Left ventricle myocardium superior (tissue), 1 donor: ENCODE measurements around the gene SLC28A3. TPM values are rescaled to one million over a fixed set of nuclear protein-coding genes. Genes with fewer than 3 reads are reported as not detected.
A peak's percentile ranks its signal among the peaks of the same experiment; 100 is the strongest.

Experiments
- ATAC-seq: fragments of 200-7000 bp; cut with Tn5 transposase; one replicate; pipeline ENCODE4 v1.9.1; 2020; ENCODE audit warnings: mild to moderate bottlenecking, moderate library complexity
- DNase-seq: peaks from one replicate; pipeline ENCODE4 v3.0.0-alpha.2; 2020
- intact Hi-C: fragments of 100-400 bp; cut with micrococcal nuclease; formaldehyde crosslinking; loops from one replicate; pipeline ENCODE4 v1.11.0; 2022
- total RNA-seq: library from RNA; stranded (reverse); fragmentation: NEBNext Ultra II Directional; extraction: Animal tissue kit (Norgen Biotek cat#: 25700); gene quantifications from one replicate; pipeline ENCODE4 v1.2.1, GENCODE V29; 2021
- donor health status: DM: no; HTN: yes; CAD: no; lungs with severe emphysema.

SLC28A3 gene
- total RNA-seq, 1 donor from 2014 or later: 1.2 TPM

DNA sequence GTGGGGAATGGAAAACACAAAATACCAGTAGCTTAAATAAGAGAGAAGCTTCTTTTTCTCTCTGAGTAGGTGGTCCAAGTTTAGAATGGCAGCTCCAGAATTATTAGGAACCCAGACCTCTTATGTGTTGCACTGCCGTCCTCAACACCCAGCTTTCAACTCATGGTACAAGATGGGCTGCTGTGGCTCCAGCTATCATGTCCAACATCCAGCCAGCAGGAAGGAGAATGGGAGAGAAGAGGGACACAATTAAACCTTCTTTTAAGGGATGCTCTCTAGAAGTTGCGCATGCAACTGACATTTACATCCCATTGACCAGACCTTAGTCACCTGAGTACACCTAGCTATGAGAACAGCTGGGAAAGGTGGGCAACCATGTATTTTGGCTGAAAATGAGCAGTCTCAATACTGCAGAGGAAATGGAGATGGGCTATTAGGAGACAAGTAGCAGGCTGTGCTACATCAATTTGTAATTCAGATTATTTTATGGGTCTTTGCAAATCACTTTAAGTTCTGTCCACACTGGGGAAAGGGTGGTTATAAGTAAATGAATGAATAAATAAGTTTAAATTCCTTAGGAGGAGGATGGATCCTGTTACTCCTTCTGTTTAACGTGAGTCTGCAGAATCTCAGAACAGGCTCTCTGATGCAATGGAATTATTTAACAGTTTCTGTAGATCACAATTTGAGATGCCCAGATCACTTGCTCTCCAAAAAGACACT lies 76.1 kb downstream of the SLC28A3 start:
- intact Hi-C loops: loop anchor here (10.0 kb wide), 1 partner anchor 90 kb away; no protein-coding TSS in a partner anchor
- DNase-seq (no peak), ATAC-seq (no peak)

DNA sequence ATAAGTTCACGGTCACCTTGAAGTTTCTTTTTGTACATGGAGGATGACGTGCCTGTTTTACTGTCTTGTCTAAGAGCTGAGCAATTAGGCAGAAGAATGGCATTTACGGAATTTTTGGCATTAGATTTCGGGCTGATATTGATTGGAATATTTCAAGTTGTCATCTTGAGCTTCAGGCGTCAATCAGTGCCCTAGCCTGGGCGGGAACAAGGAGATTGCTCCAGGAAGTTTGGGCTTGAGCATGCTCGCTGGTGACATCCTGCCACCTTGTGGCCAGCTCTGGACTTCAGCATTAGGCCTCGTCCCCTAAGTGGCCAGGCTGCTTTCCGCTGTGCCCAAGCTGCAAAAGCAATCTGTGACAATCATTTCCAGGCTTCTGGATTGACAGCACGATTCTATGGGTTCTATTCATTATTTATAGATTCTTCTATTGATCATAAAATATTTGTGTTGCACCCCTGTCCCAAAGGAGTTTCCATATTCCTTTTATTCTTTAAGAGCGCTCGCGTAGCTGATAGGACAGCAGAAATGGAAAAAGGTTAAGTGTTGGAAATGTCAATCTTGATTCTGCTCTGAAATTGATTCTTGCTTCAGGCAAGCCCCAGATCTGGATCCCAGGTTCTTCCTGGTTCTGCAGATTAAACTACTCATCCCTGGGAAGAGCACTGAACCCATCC lies 79.3 kb downstream of the SLC28A3 start:
- ATAC-seq: peak; percentile 99
- intact Hi-C loops: loop anchor here (1.0 to 10.0 kb wide), 2 partner anchors 86 to 324 kb away; no protein-coding TSS in a partner anchor
- peak; percentile 90 for DNase-seq

DNA sequence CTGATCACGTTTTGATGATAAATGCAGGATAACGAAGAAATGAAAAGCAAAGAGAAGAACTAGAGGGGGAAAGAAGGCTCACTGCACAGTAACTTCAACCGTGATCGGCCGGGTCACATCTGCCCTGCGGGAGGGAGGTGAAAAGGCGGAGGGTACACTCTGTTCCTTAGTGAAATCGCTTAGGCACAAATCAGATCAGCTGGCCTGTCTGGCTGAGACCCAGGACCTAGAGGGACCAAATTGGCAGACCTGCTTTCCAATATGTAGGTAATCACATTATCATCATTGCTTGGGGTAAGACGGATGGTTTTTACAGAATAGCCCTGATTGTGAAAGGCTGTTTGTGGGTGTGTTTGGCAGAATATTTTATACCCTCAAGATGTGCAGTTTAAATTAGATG lies 82.2 kb downstream of the SLC28A3 start:
- ATAC-seq (no peak), DNase-seq (no peak)
- intact Hi-C loops: no loop called here

DNA sequence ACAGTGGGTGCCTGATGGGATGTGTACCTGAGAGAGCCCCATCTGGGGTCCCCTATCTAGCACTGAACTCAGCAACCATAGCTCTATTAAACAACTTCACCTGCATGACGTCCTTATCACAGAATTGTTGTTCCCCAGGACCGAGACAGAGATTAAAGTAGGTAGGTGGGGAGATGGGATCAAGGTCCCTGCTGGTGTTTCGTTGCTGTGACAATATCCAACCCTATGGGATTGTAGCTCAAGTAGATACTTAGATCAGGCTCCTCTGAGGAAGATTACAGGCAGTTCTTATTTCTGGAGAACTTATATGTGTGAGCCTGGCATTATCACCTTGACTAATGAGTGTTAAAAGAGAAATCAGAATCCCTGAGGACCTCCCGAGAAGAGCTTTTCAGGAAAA lies 84.9 kb downstream of the SLC28A3 start:
- DNase-seq (no peak), ATAC-seq (no peak)
- intact Hi-C loops: no loop called here

DNA sequence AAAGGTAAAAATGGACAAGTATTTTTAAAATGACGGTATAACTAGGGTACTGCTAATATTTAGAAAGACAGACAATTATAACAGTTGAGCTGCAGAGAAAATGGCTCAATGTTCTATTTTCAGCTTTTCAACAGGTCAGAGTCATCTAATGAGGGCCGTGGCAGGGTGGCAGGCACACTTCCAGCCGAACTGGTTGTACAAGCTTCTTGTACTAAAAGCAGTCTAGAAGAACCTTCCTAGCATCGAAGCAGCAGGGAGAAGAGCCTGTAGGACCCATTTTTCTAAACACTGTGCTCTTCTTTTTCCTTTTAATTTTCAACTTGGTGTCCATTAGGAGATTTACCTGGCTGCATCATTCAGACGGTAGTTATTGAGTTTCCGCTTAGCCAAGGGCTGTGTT lies 85.6 kb downstream of the SLC28A3 start:
- intact Hi-C loops: no loop called here
- DNase-seq (peak; percentile 76), ATAC-seq (peak; percentile 75)

DNA sequence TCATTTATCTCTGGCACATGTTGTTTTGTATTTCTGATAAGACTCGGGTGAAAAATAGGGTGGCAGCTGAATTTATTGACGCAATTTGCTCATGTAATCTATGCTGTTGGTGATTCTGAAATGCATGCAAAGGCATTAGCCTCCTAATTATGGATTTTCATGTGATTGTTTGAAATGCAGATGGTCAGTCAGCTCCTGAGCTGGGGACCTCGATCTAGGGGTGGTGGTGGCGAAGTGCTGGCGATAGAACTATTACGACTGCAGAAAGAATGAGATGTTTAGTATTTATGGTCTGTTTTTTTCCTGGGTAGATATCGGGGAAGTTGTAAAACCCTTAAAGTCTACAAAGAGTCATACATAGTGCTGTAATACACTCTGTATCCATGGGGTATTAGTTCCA lies 88.6 kb downstream of the SLC28A3 start:
- intact Hi-C loops: no loop called here
- DNase-seq: no peak
- no peak for ATAC-seq

DNA sequence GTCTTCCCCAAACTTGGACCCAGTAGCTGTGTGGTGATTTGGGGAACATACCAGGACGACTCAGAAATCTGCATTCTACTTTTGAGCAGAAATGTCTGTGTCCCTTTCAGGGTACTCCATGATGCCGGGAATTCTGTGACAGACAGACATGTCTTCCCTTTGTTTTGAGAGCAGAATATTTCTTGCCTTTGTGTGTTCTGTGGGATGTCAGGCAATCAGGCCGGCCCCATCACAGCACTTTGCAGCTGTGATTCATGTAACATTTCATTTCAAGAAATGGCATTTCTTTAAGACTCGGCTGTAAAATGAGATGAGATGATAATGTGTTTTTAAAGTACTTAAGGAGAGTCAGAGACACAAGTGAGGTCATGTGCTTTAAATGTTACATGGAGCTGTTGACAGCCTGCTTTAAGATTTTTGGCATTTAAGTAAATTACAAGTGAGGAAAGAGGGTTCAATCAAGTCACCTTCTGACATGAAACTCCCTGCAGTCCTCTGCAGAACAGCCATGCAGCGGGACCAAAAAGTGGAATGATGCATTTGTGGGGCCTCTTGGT lies 98.7 kb downstream of the SLC28A3 start:
- intact Hi-C loops: no loop called here

DNA sequence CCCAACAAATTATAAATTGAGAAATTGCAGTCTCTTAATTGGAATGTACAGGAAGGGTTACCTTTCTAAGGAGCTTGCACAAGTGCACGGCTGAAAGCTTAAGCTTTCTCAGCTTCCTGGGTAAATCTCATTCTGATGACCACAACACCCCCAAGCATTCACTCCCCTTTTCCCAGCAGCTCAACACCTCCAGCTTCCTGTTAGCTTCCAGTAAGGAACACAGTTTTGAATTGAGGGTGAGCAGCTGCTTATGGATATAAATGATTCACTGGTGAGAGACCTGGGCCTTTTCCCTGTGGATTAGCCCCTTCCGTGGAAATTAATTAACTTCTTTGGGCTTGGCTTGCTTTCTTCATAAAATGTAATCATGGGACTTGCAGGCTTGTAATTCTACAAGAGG lies 101.2 kb downstream of the SLC28A3 start:
- intact Hi-C loops: no loop called here
- ATAC-seq (no peak), DNase-seq (no peak)

More for the DNA sequence above, 98.7 kb downstream of the SLC28A3 start:
- DNase-seq (no peak), ATAC-seq (no peak)

DNA sequence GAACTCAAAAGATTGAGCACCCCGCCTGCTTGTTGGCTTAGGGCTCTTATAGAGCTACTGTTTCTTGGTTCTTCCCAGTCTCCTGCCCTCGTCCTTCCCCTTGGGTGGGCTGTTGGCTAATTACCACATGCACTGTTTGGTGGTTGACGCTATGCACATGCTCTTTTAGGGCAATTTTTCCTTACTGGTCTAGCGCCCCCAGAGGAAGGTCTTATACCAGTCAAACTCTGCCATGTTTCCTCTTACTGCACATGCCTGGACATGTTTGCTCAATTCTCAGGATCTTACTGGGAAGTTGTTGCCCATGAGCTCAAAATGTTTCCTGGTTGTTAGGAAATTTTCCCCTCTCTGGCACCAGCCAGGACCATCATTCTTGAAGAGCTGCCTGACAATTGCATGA lies 101.9 kb downstream of the SLC28A3 start:
- intact Hi-C loops: no loop called here
- ATAC-seq (no peak), DNase-seq (no peak)

DNA sequence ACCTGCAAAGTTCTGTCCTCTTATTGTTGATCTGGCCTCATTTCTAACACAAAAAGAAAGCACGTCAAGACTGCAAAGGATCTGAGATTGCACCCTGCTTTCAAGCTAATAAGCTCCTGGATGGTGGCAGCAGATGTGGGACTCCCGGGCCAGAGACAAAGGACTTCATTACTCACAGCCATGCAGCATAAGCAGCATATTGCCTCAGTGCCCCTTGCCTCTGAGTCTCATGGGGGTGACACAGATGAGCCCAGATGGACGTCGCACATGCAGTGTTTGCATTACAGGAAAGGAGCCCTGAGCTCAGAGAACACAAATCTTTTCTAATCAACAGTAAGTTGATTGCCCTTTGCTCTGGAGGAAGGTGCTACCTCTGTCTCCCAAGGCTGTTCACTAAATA lies 105.0 kb downstream of the SLC28A3 start:
- no peak for DNase-seq
- intact Hi-C loops: no loop called here
- ATAC-seq: no peak

DNA sequence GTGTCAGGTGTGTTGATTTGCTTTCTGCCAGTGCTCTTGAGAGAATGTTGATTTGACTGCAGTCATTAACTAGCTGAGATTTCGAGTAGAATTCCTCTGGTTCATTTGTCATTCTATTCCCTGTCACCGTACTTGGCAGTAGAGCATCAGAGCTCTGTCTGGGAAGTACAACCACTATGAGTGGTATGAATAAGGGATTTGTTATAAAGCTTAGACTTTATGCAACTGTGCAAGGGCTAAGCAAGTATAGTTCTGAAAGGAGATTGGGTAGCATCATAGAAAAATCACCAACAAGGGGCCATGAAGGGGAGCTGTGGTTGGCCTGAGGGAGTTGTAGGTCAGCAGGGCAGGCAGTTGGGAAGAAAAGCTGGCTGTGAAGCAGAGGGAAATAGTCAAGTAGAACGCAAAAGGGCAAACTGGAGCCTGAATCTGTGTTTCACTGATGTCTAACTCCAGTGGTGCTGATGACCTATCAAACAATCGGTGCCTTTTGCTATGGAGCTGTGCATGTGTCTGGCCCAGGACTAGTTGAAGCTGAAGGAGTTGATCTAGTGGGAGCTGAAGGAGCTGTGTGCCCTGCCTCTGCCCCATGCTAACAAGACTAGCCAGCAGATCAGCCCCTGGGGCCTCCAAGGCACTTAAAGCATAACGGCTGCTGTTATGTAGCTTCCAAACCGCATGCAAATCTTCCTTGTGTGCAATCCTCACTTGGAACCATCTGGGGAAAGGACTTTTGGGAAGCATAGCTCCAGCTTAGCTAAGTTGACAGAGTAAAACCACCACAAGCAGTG lies 110.0 kb downstream of the SLC28A3 start:
- intact Hi-C loops: no loop called here
- DNase-seq: no peak
- ATAC-seq: peak; percentile 65

DNA sequence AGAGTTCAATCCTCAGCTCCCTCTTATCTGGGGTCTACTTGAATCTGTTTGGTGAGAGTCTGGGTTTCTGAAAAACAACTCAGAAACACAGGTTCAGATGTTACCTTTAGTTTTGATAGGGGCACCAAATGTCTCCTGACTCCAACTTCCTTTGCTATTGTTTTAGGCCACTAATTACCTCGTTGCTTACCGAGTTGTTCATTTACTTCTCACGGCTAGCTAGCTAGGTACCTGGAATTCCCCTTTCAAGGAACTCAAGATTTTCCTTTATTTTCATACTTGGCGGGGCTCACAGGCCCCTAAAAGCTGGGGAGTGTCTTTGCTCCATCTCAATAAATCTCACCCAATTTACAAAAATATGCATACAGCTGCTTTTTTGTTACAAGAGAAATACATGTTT lies 111.4 kb downstream of the SLC28A3 start:
- no peak for DNase-seq
- no peak for ATAC-seq
- intact Hi-C loops: no loop called here

DNA sequence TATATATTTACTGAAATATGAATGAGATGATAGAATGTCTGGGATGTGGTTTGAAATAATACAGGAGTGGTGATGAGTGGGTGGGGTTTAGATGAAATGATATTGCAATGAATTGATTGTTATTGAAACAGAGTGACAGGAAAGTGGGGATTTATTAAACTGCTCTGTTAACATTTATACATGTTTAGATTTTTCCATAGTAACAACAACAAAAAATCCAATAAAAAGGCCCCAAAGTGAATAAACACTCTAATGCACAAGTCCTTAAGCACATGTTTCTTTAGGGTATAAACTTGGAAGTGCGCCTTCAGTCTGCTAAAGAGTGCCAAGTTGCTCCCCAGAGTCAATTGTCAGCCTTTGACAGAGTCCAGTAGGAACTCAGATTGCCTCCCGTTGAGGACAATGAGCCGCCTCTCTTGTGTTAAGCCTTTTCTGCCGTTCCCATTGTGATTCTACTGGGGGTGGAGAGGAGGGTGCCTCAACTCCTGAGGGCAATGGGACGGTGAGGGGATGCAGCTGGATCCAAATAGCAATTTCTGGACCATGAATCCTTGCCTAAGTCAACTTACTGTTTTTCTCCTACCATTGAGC lies 112.3 kb downstream of the SLC28A3 start:
- DNase-seq: no peak
- intact Hi-C loops: no loop called here
- no peak for ATAC-seq

DNA sequence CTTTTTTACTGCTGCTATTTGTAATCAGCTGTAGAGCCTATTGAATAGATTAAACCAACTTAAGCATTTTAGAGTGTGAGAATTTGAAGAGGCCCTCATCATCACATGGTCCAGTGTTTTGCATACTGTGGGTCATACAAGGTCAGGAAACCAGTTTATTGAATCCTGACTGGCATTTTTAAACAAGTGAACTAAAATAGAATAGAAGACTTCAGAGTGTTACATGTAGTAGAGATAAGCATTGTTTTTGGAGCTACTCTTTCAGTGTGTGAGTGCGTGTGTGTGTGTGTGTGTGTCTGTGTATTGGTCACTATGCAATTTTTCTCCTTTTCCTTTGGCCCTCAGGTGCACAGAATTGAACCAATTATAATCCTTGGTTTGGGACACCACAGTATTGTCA lies 114.4 kb downstream of the SLC28A3 start:
- ATAC-seq: peak; percentile 89
- intact Hi-C loops: no loop called here
- DNase-seq: no peak
